ENCODE measurements around the gene UXS1. TPM values are rescaled to one million over a fixed set of nuclear protein-coding genes. Genes with fewer than 3 reads are reported as not detected.

UXS1 gene
- total RNA-seq, 1 experiment from 2014 or later = 49.1 TPM

DNA sequence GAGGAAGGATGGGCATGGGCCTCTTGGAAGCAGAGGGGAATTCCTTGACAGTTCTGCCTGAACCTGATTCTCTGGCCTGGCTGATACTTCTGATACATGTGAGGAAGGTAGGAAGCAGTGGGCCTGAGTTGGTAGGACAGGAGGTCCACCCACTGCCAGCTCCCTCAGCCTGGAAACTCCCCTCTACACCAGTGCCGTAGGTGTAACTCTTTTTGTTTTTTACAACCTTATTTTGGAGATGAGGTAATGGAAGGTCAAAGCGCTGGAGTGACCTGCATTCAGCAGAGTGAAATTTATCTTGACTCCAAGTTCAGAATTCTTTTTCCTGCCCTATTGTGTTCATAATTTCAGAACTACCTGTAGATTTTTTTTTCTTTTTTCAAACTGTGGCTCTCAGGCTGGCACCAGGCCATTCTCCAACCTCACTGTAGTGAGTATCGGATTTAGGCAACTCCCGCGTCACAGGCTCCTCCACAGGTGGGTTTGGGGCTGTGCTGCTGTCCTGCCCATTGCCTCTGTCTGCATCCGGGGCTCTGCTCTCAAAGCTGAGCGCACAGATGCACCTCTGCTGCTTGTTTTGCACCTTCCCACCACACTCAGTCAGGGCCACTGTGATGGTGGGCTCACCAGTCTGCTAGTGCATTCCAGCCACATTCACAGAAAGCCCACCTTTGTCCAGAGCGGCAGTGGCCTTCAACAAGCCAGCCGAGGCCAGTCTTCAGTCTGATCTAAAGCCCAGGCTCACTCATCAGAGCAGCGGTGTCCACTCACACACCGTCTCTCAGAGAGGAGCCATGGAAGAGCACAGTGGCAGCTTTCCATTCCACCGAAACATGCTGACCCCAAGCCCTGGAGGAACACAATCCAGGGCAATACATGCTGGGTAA, 87.2 kb downstream of the UXS1 start:
- H3K36me3 ChIP-seq (ENCODE audit: low read depth, low read length) = no peaks in the 10 kb centered on the region
- TF ChIP-seq EZH2phosphoT487 (IDR thresholded peaks at IDR 0.05; ENCODE audit: borderline replicate concordance, low read length) = no peak
- TF ChIP-seq, protein P1, sequence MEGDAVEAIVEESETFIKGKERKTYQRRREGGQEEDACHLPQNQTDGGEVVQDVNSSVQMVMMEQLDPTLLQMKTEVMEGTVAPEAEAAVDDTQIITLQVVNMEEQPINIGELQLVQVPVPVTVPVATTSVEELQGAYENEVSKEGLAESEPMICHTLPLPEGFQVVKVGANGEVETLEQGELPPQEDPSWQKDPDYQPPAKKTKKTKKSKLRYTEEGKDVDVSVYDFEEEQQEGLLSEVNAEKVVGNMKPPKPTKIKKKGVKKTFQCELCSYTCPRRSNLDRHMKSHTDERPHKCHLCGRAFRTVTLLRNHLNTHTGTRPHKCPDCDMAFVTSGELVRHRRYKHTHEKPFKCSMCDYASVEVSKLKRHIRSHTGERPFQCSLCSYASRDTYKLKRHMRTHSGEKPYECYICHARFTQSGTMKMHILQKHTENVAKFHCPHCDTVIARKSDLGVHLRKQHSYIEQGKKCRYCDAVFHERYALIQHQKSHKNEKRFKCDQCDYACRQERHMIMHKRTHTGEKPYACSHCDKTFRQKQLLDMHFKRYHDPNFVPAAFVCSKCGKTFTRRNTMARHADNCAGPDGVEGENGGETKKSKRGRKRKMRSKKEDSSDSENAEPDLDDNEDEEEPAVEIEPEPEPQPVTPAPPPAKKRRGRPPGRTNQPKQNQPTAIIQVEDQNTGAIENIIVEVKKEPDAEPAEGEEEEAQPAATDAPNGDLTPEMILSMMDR (conservative IDR thresholded peaks at IDR 0.05; ENCODE audit: low read depth, low read length) = no peak
- TF ChIP-seq EZH2 (IDR thresholded peaks at IDR 0.05; ENCODE audit: low read length, unreplicated experiment) = no peak
- no peak for DNase-seq
- H3K9ac ChIP-seq (ENCODE audit: low read length) = no peak overlapping the region
- no peak overlapping the region for H3K4me3 ChIP-seq (ENCODE audit: low read length)
- H3K79me2 ChIP-seq (ENCODE audit: low read length) = no peaks in the 10 kb centered on the region
- ATAC-seq = no peak
- H3F3A ChIP-seq (ENCODE audit: low read length, unreplicated experiment) = no peaks in the 10 kb centered on the region
- ChIA-PET POLR2A (ENCODE audit: unreplicated experiment) (no interaction called here), CTCF (no interaction called here)
- peak overlapping the region; percentile 28; the same call in 1 of the 2 replicates for H3K27ac ChIP-seq (ENCODE audit: low read length)
- no peaks in the 10 kb centered on the region for H4K20me1 ChIP-seq (ENCODE audit: low read length)
- intact Hi-C loops (cut with micrococcal nuclease) = loop anchor here (10.0 kb wide), 1 partner anchor 158 kb away; no protein-coding TSS in a partner anchor
- no peaks in the 10 kb centered on the region for H3K27me3 ChIP-seq (ENCODE audit: low read length)
- no peaks in the 10 kb centered on the region for H3K9me2 ChIP-seq (replicated peaks; ENCODE audit: low read length)
- no peaks in the 10 kb centered on the region for H3K9me3 ChIP-seq (ENCODE audit: low read length)
- peaks cover 11% of the 10 kb centered on the region for H3K4me1 ChIP-seq (ENCODE audit: insufficient read depth, low read length)
- H2AFZ ChIP-seq (ENCODE audit: low read length) = no peak overlapping the region
- no peak overlapping the region for H3K4me2 ChIP-seq (ENCODE audit: low read length)
- BruUV-seq (replicated peaks) = no TSS peak

DNA sequence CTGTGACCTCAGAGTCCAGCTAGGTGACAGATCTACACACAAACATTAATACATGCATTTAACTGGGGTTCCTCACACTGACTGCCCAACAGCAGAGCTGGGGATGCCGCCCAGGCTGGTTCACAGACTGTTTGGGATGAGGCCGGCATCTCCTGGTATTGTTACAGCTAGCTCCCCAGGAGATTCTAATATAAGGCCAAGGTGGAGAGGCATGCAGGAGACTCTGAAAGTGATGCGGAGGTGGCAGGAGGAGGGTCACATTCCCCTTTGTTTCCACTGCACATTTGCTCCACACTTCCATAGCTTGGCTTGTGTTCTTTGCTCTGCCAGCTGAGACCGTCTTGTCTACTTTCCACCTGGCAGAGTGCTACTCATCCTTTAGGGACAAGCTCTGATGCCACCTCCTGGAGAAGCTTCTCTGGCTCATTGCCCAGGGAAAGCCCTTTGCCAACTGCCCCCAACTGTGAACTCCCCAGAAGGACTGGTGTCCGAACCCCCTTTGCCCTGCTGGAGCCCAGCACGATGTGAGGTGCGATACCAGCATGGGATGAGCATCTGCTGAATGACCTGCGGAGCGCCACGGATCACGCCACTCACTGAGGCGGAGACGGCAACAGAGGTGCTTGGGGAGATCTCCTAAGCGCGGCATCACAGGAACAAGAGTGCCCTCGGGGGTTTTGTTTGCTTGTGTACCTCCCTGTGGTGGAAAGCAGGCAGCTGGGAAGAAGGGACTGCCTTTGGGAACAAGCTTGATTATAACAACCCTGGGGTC, 88.8 kb downstream of the UXS1 start:
- H3K4me3 ChIP-seq (ENCODE audit: low read length) = no peak overlapping the region
- no peak overlapping the region for H2AFZ ChIP-seq (ENCODE audit: low read length)
- no peaks in the 10 kb centered on the region for H3K9me3 ChIP-seq (ENCODE audit: low read length)
- peaks cover 11% of the 10 kb centered on the region for H3K4me1 ChIP-seq (ENCODE audit: insufficient read depth, low read length)
- H3F3A ChIP-seq (ENCODE audit: low read length, unreplicated experiment) = no peaks in the 10 kb centered on the region
- no peak overlapping the region for H3K27ac ChIP-seq (ENCODE audit: low read length)
- H3K4me2 ChIP-seq (ENCODE audit: low read length) = no peak overlapping the region
- no peaks in the 10 kb centered on the region for H3K9me2 ChIP-seq (replicated peaks; ENCODE audit: low read length)
- TF ChIP-seq EZH2 (IDR thresholded peaks at IDR 0.05; ENCODE audit: low read length, unreplicated experiment) (no peak), EZH2phosphoT487 (IDR thresholded peaks at IDR 0.05; ENCODE audit: borderline replicate concordance, low read length) (no peak)
- TF ChIP-seq, protein P1 (conservative IDR thresholded peaks at IDR 0.05; ENCODE audit: low read depth, low read length) = no peak
- no peak for DNase-seq
- ChIA-PET POLR2A (ENCODE audit: unreplicated experiment) (no interaction called here), CTCF (interaction anchor here (0.5 to 0.7 kb wide), 2 partner anchors 438 to 649 kb away, joined by 3 read pairs; no protein-coding TSS in a partner anchor)
- no TSS peak for BruUV-seq (replicated peaks)
- no peak for ATAC-seq
- H3K79me2 ChIP-seq (ENCODE audit: low read length) = no peaks in the 10 kb centered on the region
- intact Hi-C loops (cut with micrococcal nuclease) = loop anchor here (2.0 to 10.0 kb wide), 2 partner anchors 89 to 159 kb away; partner anchors contain the start of gene UXS1
- no peak overlapping the region for H3K9ac ChIP-seq (ENCODE audit: low read length)
- no peaks in the 10 kb centered on the region for H3K27me3 ChIP-seq (ENCODE audit: low read length)
- H4K20me1 ChIP-seq (ENCODE audit: low read length) = no peaks in the 10 kb centered on the region
- H3K36me3 ChIP-seq (ENCODE audit: low read depth, low read length) = no peaks in the 10 kb centered on the region
